Measurements from ENCODE around the gene TMEM138.

Gene TMEM138

GRCh38 chr11:61406991-61407728, 45.0 kb downstream of the TMEM138 start:
- DNase-seq (ENCODE audit: low spot score) = no peak

- DNase-seq (ENCODE audit: low spot score) = no peak
Measured at GRCh38 chr11:61411589-61411988, 49.4 kb downstream of the TMEM138 start.

DNA sequence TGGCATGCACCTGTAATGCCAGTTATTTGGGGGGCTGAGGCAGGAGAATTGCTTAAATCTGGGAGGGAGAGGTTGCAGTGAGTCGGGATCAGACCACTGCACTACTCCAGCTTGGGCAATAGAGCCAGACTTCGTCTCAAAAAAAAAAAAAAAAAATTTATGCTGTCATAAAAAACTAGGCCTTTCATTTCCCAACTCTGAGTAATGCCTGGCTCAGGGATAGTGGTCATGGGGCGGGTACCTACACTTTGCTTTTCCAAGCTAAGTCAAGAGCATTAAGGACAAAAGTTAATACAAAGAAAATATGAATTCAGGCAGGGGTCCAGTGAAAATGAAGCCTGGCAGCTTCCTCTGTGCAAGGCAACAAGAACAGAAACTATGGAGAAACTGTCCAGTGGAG, 51.3 kb downstream of the TMEM138 start:
- no peak for DNase-seq (ENCODE audit: low spot score)

- DNase-seq (ENCODE audit: low spot score) = no peak
Measured at GRCh38 chr11:61414547-61414946, 52.4 kb downstream of the TMEM138 start.

DNA sequence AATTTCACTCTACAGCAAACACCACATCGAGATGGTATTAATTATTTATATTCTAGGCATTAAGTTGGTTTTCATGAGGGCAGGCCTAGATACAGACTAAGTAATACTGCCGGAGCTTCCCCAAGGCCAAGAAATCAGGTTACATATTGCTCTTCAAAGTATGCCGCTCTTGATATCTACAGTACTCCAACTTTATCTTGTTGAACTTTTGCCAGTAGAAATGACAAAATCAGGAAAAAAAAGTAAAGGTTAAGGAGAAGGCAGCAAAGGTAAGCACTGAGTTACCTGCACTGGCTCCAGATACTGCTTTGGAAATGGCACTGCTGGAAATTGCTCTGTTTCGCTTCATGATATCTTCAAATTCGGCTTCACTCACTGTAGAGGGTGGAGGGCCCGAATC, 53.2 kb downstream of the TMEM138 start:
- DNase-seq (ENCODE audit: low spot score) = no peak

- DNase-seq (ENCODE audit: low spot score) = no peak
Measured at GRCh38 chr11:61416941-61417340, 54.8 kb downstream of the TMEM138 start.

DNA sequence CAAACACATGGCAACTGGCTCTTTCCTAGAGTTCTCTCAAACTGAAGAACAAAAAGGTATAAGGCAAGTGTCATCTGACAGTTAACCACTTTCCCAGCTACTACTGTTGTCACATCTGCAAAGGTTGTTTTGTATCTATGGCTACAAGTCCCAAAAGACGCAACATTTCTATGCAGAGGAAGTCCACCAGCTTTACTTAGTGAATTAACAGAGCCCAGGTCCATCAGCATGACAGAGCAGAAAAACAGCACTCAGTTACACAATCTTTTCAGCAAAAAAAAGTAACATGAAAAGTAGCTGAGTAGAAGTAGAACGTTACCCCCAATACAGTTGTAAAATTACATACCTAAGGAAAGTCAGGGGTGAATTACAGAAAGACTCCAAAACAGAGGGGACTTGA, 55.5 kb downstream of the TMEM138 start:
- DNase-seq (ENCODE audit: low spot score) = no peak

DNA sequence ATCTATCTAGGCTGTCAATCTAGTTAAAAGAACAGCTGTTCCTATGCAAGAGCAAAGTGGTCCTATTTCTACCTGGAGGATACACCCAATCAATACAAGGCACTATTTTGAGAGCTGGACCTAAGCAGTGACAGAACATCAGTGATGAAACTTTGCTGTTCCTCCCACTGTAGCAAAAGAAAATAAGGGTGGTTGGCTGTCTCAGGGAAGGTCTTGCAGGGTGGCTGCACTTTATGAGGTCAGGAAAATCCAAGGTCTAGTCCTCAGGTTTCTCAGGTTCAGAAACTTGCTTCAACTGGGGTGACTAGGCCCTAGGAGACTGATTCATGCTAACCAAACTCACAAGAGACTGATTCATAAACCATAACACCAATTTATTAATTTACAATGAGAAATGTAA, 56.0 kb downstream of the TMEM138 start:
- DNase-seq (ENCODE audit: low spot score) = no peak
